ENCODE results near the gene POLG. TPM values are rescaled to one million over a fixed set of nuclear protein-coding genes. Genes with fewer than 3 reads are reported as not detected.

Gene POLG
- total RNA-seq, 4 donors from 2014 or later, result 40.5 to 57.3 (median 49.2) TPM

GRCh38 chr15:89315375-89315929 lies 19.2 kb downstream of the POLG start:
- 77 to 81% methylated on average over 2 of the region's 2 CpGs for WGBS, 2 donors (ENCODE audit: low coverage in 1 of 2)
- peaks cover 0 to 60% of the 10 kb centered on the region in 2 donors for H3K36me3 ChIP-seq
- TF ChIP-seq CTCF (IDR thresholded peaks at IDR 0.05), result no peak
- no peak for TF ChIP-seq POLR2A (IDR thresholded peaks at IDR 0.05)
- no peak for TF ChIP-seq EP300 (IDR thresholded peaks at IDR 0.05)
- no peak for TF ChIP-seq POLR2AphosphoS5 (IDR thresholded peaks at IDR 0.05)
- H3K4me3 ChIP-seq, result no peak overlapping the region
- no peak for ATAC-seq
- H3K4me1 ChIP-seq, result no peaks in the 10 kb centered on the region
- no peak overlapping the region for H3K27ac ChIP-seq
- no peaks in the 10 kb centered on the region for H3K9me3 ChIP-seq
- H3K27me3 ChIP-seq, result no peaks in the 10 kb centered on the region

DNA sequence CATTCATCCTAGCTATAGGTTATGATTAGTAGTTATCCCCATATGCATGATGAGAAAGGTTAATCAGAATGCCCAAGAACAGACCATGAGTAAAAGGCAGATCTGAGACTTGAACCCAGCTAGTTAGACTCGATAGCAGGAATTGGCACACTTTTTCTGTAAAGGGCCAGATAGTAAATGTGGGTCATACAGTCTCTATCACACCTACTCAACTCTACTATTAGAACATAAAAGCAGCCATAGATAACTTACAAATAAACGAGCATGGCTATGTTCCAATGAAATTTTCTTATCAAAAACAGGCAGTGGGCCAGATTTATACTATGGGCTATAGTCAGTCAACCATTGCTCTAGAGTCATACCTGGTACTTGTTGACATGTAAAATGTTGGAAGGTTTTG lies 24.6 kb downstream of the POLG start:
- WGBS, 2 donors (ENCODE audit: low coverage in 1 of 2), result 82 to 96% methylated on average over 1 to 2 of the region's 2 CpGs
- ATAC-seq, result no peak

GRCh38 chr15:89308236-89308635 lies 26.4 kb downstream of the POLG start:
- Histone ChIP-seq H3K36me3 (no peaks in the 10 kb centered on the region), H3K4me3 (no peak overlapping the region), H3K27me3 (no peaks in the 10 kb centered on the region), H3K4me1 (no peaks in the 10 kb centered on the region), H3K9me3 (no peaks in the 10 kb centered on the region), H3K27ac (no peak overlapping the region)
- no peak for TF ChIP-seq POLR2AphosphoS5 (IDR thresholded peaks at IDR 0.05)
- no peak for TF ChIP-seq CTCF (IDR thresholded peaks at IDR 0.05)
- TF ChIP-seq POLR2A (IDR thresholded peaks at IDR 0.05), result no peak
- no peak for TF ChIP-seq EP300 (IDR thresholded peaks at IDR 0.05)
- ATAC-seq, result no peak
- 61 to 100% methylated on average over 1 to 3 of the region's 3 CpGs for WGBS, 2 donors (ENCODE audit: low coverage in 1 of 2)

More for the DNA sequence above, 24.6 kb downstream of the POLG start:
- TF ChIP-seq CTCF (IDR thresholded peaks at IDR 0.05) (no peak), POLR2AphosphoS5 (IDR thresholded peaks at IDR 0.05) (no peak), EP300 (IDR thresholded peaks at IDR 0.05) (no peak), POLR2A (IDR thresholded peaks at IDR 0.05) (no peak)
- no peaks in the 10 kb centered on the region for H3K9me3 ChIP-seq
- H3K27ac ChIP-seq, result no peak overlapping the region
- no peak overlapping the region for H3K4me3 ChIP-seq
- H3K4me1 ChIP-seq, result no peaks in the 10 kb centered on the region
- peaks cover 0 to 6% of the 10 kb centered on the region in 2 donors for H3K36me3 ChIP-seq
- H3K27me3 ChIP-seq, result no peaks in the 10 kb centered on the region

DNA sequence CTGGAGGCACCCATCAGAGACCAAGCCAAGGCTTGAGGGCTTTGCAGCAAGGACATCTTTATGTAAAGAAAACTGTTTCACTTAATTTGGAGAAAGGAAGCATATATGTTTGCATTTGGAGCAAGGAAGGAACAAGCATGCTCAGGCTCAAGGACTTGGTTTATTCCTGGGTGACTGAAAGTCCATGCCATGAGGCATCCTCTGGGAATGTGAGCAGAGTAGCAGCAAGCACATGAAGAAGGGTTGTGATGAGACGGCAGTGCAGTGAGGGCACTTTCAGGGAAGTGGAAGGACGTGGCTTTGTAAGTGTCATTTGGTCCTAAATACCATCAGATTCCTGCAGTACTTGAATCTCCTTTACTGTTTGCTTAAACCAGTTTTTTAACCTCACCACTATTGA lies 26.8 kb downstream of the POLG start:
- H3K27ac ChIP-seq, result no peak overlapping the region
- no peaks in the 10 kb centered on the region for H3K27me3 ChIP-seq
- no peaks in the 10 kb centered on the region for H3K4me1 ChIP-seq
- no peaks in the 10 kb centered on the region for H3K9me3 ChIP-seq
- TF ChIP-seq POLR2A (IDR thresholded peaks at IDR 0.05) (no peak), POLR2AphosphoS5 (IDR thresholded peaks at IDR 0.05) (no peak), EP300 (IDR thresholded peaks at IDR 0.05) (no peak)
- no peak for ATAC-seq
- H3K4me3 ChIP-seq, result no peak overlapping the region
- H3K36me3 ChIP-seq, result no peaks in the 10 kb centered on the region
- 78% methylated on average over 2 of the region's 2 CpGs; no CpG with 5 or more reads in 1 of the 2 donors for WGBS, 2 donors (ENCODE audit: low coverage in 1 of 2)

GRCh38 chr15:89307046-89307587 lies 27.5 kb downstream of the POLG start:
- H3K4me1 ChIP-seq, result no peaks in the 10 kb centered on the region
- no peak for ATAC-seq
- no peaks in the 10 kb centered on the region for H3K9me3 ChIP-seq
- no peaks in the 10 kb centered on the region for H3K27me3 ChIP-seq
- H3K4me3 ChIP-seq, result no peak overlapping the region
- WGBS, 2 donors (ENCODE audit: low coverage in 1 of 2), result 86 to 100% methylated on average over 1 to 2 of the region's 2 CpGs
- H3K36me3 ChIP-seq, result no peaks in the 10 kb centered on the region
- no peak overlapping the region for H3K27ac ChIP-seq
- TF ChIP-seq CTCF (IDR thresholded peaks at IDR 0.05) (no peak), POLR2A (IDR thresholded peaks at IDR 0.05) (no peak), POLR2AphosphoS5 (IDR thresholded peaks at IDR 0.05) (no peak), EP300 (IDR thresholded peaks at IDR 0.05) (no peak)
